ENCODE results near the gene EPM2AIP1.
"Not testable (repeated sequence)": the region's sequence is repeated elsewhere in the genome, so short reads cannot be mapped to it uniquely, and the experiment has no call there.

EPM2AIP1 gene

GRCh38 chr3:36965440-36965839 lies 27.5 kb downstream of the EPM2AIP1 start:
- DNase-seq: no peak
- H3K27ac ChIP-seq: no peak overlapping the region
- no peak for TF ChIP-seq CTCF (IDR thresholded peaks at IDR 0.05)
- H3K27me3 ChIP-seq: no peaks in the 10 kb centered on the region
- no peaks in the 10 kb centered on the region for H3K4me1 ChIP-seq
- no peaks in the 10 kb centered on the region for H3K9me3 ChIP-seq
- no peak overlapping the region for H3K4me3 ChIP-seq
- intact Hi-C loops (cut with DNase I; ENCODE audit: low total_unique reads): no loop called here
- H3K36me3 ChIP-seq: no peaks in the 10 kb centered on the region

DNA sequence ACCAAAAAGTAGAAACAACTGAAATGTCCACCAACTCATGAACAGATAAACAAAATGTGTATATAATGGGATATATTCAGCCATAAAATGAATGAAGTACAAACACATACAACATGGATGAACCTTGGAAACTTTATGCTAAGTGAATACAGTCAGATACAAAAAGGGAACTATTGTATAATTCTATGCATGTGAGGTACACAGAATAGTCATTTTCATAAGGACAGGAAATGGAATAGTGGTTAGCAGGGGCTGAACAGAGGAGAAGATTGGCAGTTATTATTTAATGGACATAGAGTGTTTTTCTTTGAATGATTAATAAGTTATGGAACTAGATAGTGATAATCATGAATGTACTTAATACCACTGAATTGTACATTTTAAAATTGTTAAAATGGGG lies 28.1 kb downstream of the EPM2AIP1 start:
- Histone ChIP-seq H3K27ac (no peak overlapping the region), H3K4me1 (no peaks in the 10 kb centered on the region), H3K9me3 (no peaks in the 10 kb centered on the region), H3K36me3 (no peaks in the 10 kb centered on the region), H3K27me3 (no peaks in the 10 kb centered on the region), H3K4me3 (no peak overlapping the region)
- no peak for TF ChIP-seq CTCF (IDR thresholded peaks at IDR 0.05)
- intact Hi-C loops (cut with DNase I; ENCODE audit: low total_unique reads): no loop called here
- DNase-seq: no peak

GRCh38 chr3:36964331-36964730 lies 28.6 kb downstream of the EPM2AIP1 start:
- intact Hi-C loops (cut with DNase I; ENCODE audit: low total_unique reads): no loop called here
- DNase-seq: no peak
- Histone ChIP-seq H3K9me3 (no peaks in the 10 kb centered on the region), H3K27me3 (no peaks in the 10 kb centered on the region), H3K36me3 (no peaks in the 10 kb centered on the region), H3K4me1 (no peaks in the 10 kb centered on the region), H3K27ac (no peak overlapping the region), H3K4me3 (no peak overlapping the region)
- TF ChIP-seq CTCF (IDR thresholded peaks at IDR 0.05): no peak

GRCh38 chr3:36963008-36963407 lies 29.9 kb downstream of the EPM2AIP1 start:
- H3K4me1 ChIP-seq; H3K9me3 ChIP-seq; H3K36me3 ChIP-seq; H3K4me3 ChIP-seq; H3K27me3 ChIP-seq; H3K27ac ChIP-seq; DNase-seq; intact Hi-C loops (cut with DNase I; ENCODE audit: low total_unique reads): not testable (repeated sequence)

DNA sequence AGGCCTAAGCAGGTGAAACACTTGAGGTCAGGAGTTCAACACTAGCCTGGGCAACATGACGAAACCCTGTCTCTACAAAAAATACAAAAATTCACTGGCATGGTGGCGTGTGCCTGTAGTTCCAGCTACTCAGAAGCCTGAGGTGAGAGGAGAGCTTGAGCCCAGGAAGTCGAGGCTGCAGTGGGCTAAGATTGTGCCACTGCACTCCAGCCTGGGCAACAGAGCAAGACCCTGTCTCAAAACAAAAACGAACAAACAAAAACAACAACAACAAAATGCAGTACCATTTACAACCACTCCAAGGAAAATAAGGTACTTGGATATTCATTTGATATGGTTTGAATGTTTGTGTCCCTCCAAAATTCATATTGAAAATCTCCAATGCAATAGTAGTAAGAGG lies 32.4 kb downstream of the EPM2AIP1 start:
- no peak for TF ChIP-seq CTCF (IDR thresholded peaks at IDR 0.05)

GRCh38 chr3:36959821-36960220 lies 33.1 kb downstream of the EPM2AIP1 start:
- DNase-seq: no peak
- no peak overlapping the region for H3K27ac ChIP-seq
- intact Hi-C loops (cut with DNase I; ENCODE audit: low total_unique reads): loop anchor here (5.0 kb wide), 1 partner anchor 233 kb away; no protein-coding TSS in a partner anchor

More for the DNA sequence above, 32.4 kb downstream of the EPM2AIP1 start:
- H3K9me3 ChIP-seq: no peaks in the 10 kb centered on the region
- no peak for DNase-seq
- H3K27ac ChIP-seq: no peak overlapping the region
- peaks cover 0 to 3% (median 0%) of the 10 kb centered on the region in 4 donors for H3K4me1 ChIP-seq
- intact Hi-C loops (cut with DNase I; ENCODE audit: low total_unique reads): no loop called here
- H3K27me3 ChIP-seq: no peaks in the 10 kb centered on the region
- no peaks in the 10 kb centered on the region for H3K36me3 ChIP-seq
- H3K4me3 ChIP-seq: no peak overlapping the region

More at GRCh38 chr3:36959821-36960220, 33.1 kb downstream of the EPM2AIP1 start:
- no peak for TF ChIP-seq CTCF (IDR thresholded peaks at IDR 0.05)
- Histone ChIP-seq H3K36me3 (no peaks in the 10 kb centered on the region), H3K27me3 (no peaks in the 10 kb centered on the region), H3K4me1 (peaks cover 0 to 3% (median 0%) of the 10 kb centered on the region in 4 donors), H3K4me3 (no peak overlapping the region), H3K9me3 (no peaks in the 10 kb centered on the region)

All from tibial artery (tissue), 4 donors.